Neural cell (in vitro differentiated cells): ENCODE results near the gene HECW1.

Source experiments
- CTCF ChIP-seq: fragments of 450-650 bp; IDR thresholded peaks from 2 replicates; pipeline ENCODE4 v1.5.1; 2014; ENCODE audit warnings: antibody characterized with exemption, mild to moderate bottlenecking, moderate library complexity; ENCODE audit not compliant: poor library complexity, severe bottlenecking
- EZH2 ChIP-seq: fragments of 200-600, 300-800 bp; shearing (Covaris generic), sonication (generic); IDR thresholded peaks from 2 replicates; pipeline ENCODE4 v1.6.1; 2014; ENCODE audit warnings: antibody characterized with exemption, low read length, borderline replicate concordance, mild to moderate bottlenecking; ENCODE audit not compliant: insufficient read depth, poor library complexity, severe bottlenecking
- POLR2AphosphoS5 ChIP-seq: IDR thresholded peaks from 2 replicates; pipeline ENCODE4 v1.6.1; 2012
- TF ChIP-seq, protein P1 (sequence below): IDR thresholded peaks from 2 replicates; pipeline ENCODE4 v1.6.1; 2012; ENCODE audit warnings: borderline replicate concordance

DNA sequence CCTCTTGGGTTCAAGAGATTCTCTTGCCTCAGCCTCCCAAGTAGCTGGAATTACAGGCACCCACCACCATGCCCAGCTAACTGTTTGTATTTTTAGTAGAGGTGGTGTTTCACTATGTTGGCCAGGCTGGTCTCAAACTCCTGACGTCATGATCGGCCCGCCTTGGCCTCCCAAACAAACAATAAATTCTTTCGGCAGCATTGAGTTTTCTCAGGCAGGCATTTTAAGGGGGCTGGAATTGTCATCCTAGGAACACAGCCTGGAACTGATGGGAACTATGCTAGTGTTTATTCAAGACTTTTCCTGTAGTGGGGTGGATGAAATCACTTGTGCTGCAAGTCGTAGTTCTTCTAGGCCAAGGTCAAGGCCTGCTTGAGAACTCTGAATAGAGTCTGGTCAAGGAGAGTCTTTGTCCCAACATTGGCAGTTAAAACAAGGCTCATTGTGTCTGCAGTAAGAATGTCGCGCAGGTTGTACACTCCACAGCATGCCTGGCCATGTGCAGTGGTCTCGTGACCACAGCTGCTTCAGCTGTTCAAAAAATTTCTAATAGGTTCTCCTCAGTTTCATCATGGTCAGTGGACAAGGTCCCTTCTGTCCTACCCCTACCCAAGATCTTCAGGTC lies 92.8 kb downstream of the HECW1 start:
- TF ChIP-seq CTCF (no peak), EZH2 (no peak), POLR2AphosphoS5 (no peak)
- TF ChIP-seq, protein P1, sequence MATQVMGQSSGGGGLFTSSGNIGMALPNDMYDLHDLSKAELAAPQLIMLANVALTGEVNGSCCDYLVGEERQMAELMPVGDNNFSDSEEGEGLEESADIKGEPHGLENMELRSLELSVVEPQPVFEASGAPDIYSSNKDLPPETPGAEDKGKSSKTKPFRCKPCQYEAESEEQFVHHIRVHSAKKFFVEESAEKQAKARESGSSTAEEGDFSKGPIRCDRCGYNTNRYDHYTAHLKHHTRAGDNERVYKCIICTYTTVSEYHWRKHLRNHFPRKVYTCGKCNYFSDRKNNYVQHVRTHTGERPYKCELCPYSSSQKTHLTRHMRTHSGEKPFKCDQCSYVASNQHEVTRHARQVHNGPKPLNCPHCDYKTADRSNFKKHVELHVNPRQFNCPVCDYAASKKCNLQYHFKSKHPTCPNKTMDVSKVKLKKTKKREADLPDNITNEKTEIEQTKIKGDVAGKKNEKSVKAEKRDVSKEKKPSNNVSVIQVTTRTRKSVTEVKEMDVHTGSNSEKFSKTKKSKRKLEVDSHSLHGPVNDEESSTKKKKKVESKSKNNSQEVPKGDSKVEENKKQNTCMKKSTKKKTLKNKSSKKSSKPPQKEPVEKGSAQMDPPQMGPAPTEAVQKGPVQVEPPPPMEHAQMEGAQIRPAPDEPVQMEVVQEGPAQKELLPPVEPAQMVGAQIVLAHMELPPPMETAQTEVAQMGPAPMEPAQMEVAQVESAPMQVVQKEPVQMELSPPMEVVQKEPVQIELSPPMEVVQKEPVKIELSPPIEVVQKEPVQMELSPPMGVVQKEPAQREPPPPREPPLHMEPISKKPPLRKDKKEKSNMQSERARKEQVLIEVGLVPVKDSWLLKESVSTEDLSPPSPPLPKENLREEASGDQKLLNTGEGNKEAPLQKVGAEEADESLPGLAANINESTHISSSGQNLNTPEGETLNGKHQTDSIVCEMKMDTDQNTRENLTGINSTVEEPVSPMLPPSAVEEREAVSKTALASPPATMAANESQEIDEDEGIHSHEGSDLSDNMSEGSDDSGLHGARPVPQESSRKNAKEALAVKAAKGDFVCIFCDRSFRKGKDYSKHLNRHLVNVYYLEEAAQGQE: no peak
